ENCODE data around the gene ADARB2. TPM values are rescaled to one million over a fixed set of nuclear protein-coding genes. Genes with fewer than 3 reads are reported as not detected.

The ADARB2 gene
- polyA plus RNA-seq, 1 of the 3 experiments (the other 2 are of a cell fraction) = not detected

DNA sequence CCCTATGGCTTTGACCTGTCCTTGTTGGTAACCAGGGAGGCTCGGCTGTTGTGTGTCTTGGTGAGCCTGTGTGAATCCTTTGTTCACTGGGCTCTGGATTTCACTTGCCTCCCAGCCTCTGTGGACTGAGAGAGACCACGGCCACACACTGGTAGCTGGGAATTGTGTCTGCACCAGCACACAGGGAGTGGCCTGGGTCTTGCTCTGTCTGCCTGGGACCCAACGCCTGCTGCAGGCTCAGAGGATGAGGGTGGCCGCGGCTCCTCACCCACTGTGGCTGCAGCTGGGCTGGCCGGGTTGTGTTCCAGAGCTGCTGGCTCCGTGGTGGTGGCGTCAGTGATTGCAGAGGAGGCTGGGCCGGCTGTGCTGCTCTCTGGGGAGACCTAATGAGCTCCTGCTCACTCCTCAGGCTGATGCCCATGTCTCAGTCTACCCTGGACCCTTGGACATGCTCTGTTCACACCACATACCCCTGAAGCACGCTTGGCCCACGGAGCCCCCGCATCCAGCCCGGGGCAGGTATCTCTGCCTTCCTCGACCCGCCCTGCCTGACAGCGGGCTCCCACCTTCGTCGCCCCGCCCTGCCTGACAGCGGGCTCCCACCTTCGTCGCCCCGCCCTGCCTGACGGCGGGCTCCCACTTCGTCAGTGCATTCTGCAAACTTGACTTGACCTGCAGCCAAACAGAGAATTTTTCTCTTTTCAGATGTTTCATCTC is 328.5 kb downstream of the ADARB2 start:
- no peak for DNase-seq
- H3K27ac ChIP-seq (ENCODE audit: low read depth in 2 of 2, low read length in 1 of 2) = no peak overlapping the region
- CTCF ChIA-PET = interaction anchor here (0.8 to 1.9 kb wide), 2 partner anchors 38 to 299 kb away, joined by 4 to 5 read pairs; no protein-coding TSS in a partner anchor

GRCh38 chr10:1406967-1407945 is 330.1 kb downstream of the ADARB2 start:
- no peak overlapping the region for H3K4me3 ChIP-seq (ENCODE audit: low read depth in 2 of 2, low read length in 1 of 2)
- H4K20me1 ChIP-seq (ENCODE audit: insufficient read depth) = no peaks in the 10 kb centered on the region
- no peak overlapping the region for H3K27ac ChIP-seq (ENCODE audit: low read depth in 2 of 2, low read length in 1 of 2)
- H3K79me2 ChIP-seq (ENCODE audit: insufficient read depth) = no peaks in the 10 kb centered on the region
- CTCF ChIA-PET = interaction anchor here (1.9 kb wide), 1 partner anchor 297 kb away, joined by 5 read pairs; no protein-coding TSS in a partner anchor
- no peaks in the 10 kb centered on the region for H3K9me2 ChIP-seq
- 64% methylated on average over 22 of the region's 25 CpGs for WGBS (ENCODE audit: low lambda C conversion rate)
- DNase-seq = no peak
- H3K27me3 ChIP-seq (ENCODE audit: insufficient read depth) = no peaks in the 10 kb centered on the region
- no peaks in the 10 kb centered on the region for H3K9me3 ChIP-seq
- POLR2A ChIA-PET = no interaction called here
- no peaks in the 10 kb centered on the region for H3F3A ChIP-seq (replicated peaks; ENCODE audit: insufficient read depth)
- H3K36me3 ChIP-seq (replicated peaks in 1 of 2; ENCODE audit: control insufficient read depth in 1 of 2, insufficient read depth in 2 of 2, low read length in 1 of 2) = no peaks in the 10 kb centered on the region
- no peak overlapping the region for H2AFZ ChIP-seq (ENCODE audit: low read depth)
- peaks cover 0 to 16% of the 10 kb centered on the region in 2 experiments; a peak in 1 of 4 replicates for H3K4me1 ChIP-seq (ENCODE audit: control insufficient read depth in 1 of 2, insufficient read depth in 2 of 2, low read depth in 1 of 2, low read length in 1 of 2)
- no peak overlapping the region for H3K4me2 ChIP-seq
- no peak overlapping the region for H3K9ac ChIP-seq
- TF ChIP-seq RAD21 (IDR thresholded peaks at IDR 0.05; ENCODE audit: low read length) (no peak), FOXJ3 (CRISPR knock-in tag; IDR thresholded peaks at IDR 0.05) (no peak), EP300 (IDR thresholded peaks at IDR 0.05; ENCODE audit: borderline replicate concordance in 1 of 2, low read depth in 1 of 2, low read length in 1 of 2) (no peak), YY1 (IDR thresholded peaks at IDR 0.05; ENCODE audit: low read depth) (no peak), RXRA (IDR thresholded peaks at IDR 0.05; ENCODE audit: borderline replicate concordance, low read depth) (no peak), TEAD4 (IDR thresholded peaks at IDR 0.05; ENCODE audit: borderline replicate concordance, insufficient read depth) (no peak), RFX5 (IDR thresholded peaks at IDR 0.05; ENCODE audit: low read length) (no peak), SIN3A (IDR thresholded peaks at IDR 0.05; ENCODE audit: borderline replicate concordance, low read depth, low read length) (no peak)
- TF ChIP-seq, protein P1, sequence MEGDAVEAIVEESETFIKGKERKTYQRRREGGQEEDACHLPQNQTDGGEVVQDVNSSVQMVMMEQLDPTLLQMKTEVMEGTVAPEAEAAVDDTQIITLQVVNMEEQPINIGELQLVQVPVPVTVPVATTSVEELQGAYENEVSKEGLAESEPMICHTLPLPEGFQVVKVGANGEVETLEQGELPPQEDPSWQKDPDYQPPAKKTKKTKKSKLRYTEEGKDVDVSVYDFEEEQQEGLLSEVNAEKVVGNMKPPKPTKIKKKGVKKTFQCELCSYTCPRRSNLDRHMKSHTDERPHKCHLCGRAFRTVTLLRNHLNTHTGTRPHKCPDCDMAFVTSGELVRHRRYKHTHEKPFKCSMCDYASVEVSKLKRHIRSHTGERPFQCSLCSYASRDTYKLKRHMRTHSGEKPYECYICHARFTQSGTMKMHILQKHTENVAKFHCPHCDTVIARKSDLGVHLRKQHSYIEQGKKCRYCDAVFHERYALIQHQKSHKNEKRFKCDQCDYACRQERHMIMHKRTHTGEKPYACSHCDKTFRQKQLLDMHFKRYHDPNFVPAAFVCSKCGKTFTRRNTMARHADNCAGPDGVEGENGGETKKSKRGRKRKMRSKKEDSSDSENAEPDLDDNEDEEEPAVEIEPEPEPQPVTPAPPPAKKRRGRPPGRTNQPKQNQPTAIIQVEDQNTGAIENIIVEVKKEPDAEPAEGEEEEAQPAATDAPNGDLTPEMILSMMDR (IDR thresholded peaks at IDR 0.05) = no peak
- TF ChIP-seq, protein P2, sequence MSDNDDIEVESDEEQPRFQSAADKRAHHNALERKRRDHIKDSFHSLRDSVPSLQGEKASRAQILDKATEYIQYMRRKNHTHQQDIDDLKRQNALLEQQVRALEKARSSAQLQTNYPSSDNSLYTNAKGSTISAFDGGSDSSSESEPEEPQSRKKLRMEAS (IDR thresholded peaks at IDR 0.05; ENCODE audit: low read depth) = no peak
- TF ChIP-seq, protein P3, sequence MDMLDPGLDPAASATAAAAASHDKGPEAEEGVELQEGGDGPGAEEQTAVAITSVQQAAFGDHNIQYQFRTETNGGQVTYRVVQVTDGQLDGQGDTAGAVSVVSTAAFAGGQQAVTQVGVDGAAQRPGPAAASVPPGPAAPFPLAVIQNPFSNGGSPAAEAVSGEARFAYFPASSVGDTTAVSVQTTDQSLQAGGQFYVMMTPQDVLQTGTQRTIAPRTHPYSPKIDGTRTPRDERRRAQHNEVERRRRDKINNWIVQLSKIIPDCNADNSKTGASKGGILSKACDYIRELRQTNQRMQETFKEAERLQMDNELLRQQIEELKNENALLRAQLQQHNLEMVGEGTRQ (IDR thresholded peaks at IDR 0.05; ENCODE audit: borderline replicate concordance, low read depth, low read length) = no peak

More for the DNA sequence above, 328.5 kb downstream of the ADARB2 start:
- no peak overlapping the region for H3K4me2 ChIP-seq
- 60% methylated on average over 17 of the region's 26 CpGs for WGBS (ENCODE audit: low lambda C conversion rate)
- H3K79me2 ChIP-seq (ENCODE audit: insufficient read depth) = no peaks in the 10 kb centered on the region
- no peak for TF ChIP-seq MEF2A (IDR thresholded peaks at IDR 0.05; ENCODE audit: borderline replicate concordance, low read depth)
- no peak for TF ChIP-seq IRF3 (IDR thresholded peaks at IDR 0.05; ENCODE audit: low read depth, low read length)
- no peak for TF ChIP-seq FOXM1 (IDR thresholded peaks at IDR 0.05; ENCODE audit: low read depth)
- TF ChIP-seq FOSL2 (IDR thresholded peaks at IDR 0.05; ENCODE audit: borderline replicate concordance, low read depth) = no peak
- no peak for TF ChIP-seq SMC3 (IDR thresholded peaks at IDR 0.05; ENCODE audit: low read depth, low read length)
- TF ChIP-seq TCF12 (IDR thresholded peaks at IDR 0.05) = no peak
- TF ChIP-seq GABPA (IDR thresholded peaks at IDR 0.05; ENCODE audit: low read depth) = no peak
- TF ChIP-seq SIN3A (IDR thresholded peaks at IDR 0.05; ENCODE audit: borderline replicate concordance, low read depth, low read length) = no peak
- TF ChIP-seq CHD2 (IDR thresholded peaks at IDR 0.05; ENCODE audit: low read length, partially characterized antibody) = no peak
- TF ChIP-seq NFIC (IDR thresholded peaks at IDR 0.05; ENCODE audit: borderline replicate concordance) = no peak
- no peak for TF ChIP-seq TEAD4 (IDR thresholded peaks at IDR 0.05; ENCODE audit: borderline replicate concordance, insufficient read depth)
- no peak for TF ChIP-seq YY1 (IDR thresholded peaks at IDR 0.05; ENCODE audit: low read depth)
- TF ChIP-seq TAF1 (IDR thresholded peaks at IDR 0.05; ENCODE audit: borderline replicate concordance, low read depth, low read length) = no peak
- TF ChIP-seq POLR2AphosphoS5 (IDR thresholded peaks at IDR 0.05; ENCODE audit: low read depth, low read length) = no peak
- no peak for TF ChIP-seq NRF1 (IDR thresholded peaks at IDR 0.05; ENCODE audit: low read depth, low read length)
- TF ChIP-seq RFX5 (IDR thresholded peaks at IDR 0.05; ENCODE audit: low read length) = no peak
- no peak for TF ChIP-seq GATA2 (CRISPR knock-in tag; IDR thresholded peaks at IDR 0.05)
- POLR2A ChIA-PET = no interaction called here
- H4K20me1 ChIP-seq (ENCODE audit: insufficient read depth) = no peaks in the 10 kb centered on the region
- H3K4me1 ChIP-seq (ENCODE audit: control insufficient read depth in 1 of 2, insufficient read depth in 2 of 2, low read depth in 1 of 2, low read length in 1 of 2) = peaks cover 0 to 10% of the 10 kb centered on the region in 2 experiments; a peak in 1 of 4 replicates
- no peaks in the 10 kb centered on the region for H3K36me3 ChIP-seq (replicated peaks in 1 of 2; ENCODE audit: control insufficient read depth in 1 of 2, insufficient read depth in 2 of 2, low read length in 1 of 2)
- no peak overlapping the region for H3K4me3 ChIP-seq (ENCODE audit: low read depth in 2 of 2, low read length in 1 of 2)
- H3K9me3 ChIP-seq = no peaks in the 10 kb centered on the region
- no peak overlapping the region for H2AFZ ChIP-seq (ENCODE audit: low read depth)
- H3K9me2 ChIP-seq = no peaks in the 10 kb centered on the region
- H3K9ac ChIP-seq = no peak overlapping the region
- no peaks in the 10 kb centered on the region for H3F3A ChIP-seq (replicated peaks; ENCODE audit: insufficient read depth)
- H3K27me3 ChIP-seq (ENCODE audit: insufficient read depth) = no peaks in the 10 kb centered on the region
